Prostate gland (tissue), 2 donors: ENCODE results near the gene CTXND1.

Experiments used
- POLR2A ChIP-seq: fragments of 450-650 bp; IDR thresholded peaks from one replicate; pipeline ENCODE4 v1.6.1; 2016; ENCODE audit warnings: antibody characterized with exemption, mild to moderate bottlenecking
- POLR2AphosphoS5 ChIP-seq: sonication (generic); formaldehyde crosslinking; IDR thresholded peaks from one replicate; pipeline ENCODE4 v1.6.1; 2017; ENCODE audit warnings: antibody characterized with exemption
- TF ChIP-seq, protein P1 (sequence below), 4 experiments: fragments of 200-600 bp in 2 of 4; fragments of 450-650 bp in 2 of 4; sonication (generic) in 2 of 4; IDR thresholded peaks; 1 replicate in 3 of 4; 2 replicates in 1 of 4; pipeline ENCODE4 v1.5.1; 2016 to 2019; ENCODE audit warnings: antibody characterized with exemption in 4 of 4, mild to moderate bottlenecking in 2 of 4, moderate library complexity in 2 of 4

DNA sequence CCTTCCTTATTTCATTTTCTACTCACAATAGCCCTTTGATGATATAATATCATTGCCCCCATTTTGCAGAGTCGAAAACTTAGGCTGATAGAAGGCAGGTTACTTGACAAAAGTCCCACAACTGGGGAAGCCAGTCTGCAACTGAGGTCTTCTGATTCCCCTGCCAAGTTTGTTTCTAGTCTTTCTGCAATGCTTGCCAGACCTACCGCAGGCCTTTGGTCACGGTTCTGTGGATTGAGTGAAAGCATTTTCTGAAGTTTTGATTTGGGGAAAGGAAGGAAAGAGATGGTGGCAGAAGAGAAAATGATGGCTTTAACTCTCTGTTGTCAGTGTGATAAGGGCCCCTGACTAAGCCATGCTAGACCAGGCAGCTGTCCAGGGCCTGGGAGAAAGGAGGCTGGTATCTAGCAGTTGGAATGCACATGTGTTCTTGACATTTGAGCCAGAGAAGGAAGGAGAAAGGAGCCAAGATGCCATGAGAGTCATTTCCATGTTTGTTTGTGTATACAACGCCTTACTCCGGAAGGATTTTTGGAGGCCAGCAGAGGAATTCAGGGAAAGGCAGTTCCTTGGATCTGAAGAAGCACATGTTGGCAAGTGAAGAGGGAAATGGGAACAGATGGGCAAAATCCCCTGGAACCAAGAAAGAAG is 69.3 kb downstream of the CTXND1 start:
- TF ChIP-seq, protein P1, sequence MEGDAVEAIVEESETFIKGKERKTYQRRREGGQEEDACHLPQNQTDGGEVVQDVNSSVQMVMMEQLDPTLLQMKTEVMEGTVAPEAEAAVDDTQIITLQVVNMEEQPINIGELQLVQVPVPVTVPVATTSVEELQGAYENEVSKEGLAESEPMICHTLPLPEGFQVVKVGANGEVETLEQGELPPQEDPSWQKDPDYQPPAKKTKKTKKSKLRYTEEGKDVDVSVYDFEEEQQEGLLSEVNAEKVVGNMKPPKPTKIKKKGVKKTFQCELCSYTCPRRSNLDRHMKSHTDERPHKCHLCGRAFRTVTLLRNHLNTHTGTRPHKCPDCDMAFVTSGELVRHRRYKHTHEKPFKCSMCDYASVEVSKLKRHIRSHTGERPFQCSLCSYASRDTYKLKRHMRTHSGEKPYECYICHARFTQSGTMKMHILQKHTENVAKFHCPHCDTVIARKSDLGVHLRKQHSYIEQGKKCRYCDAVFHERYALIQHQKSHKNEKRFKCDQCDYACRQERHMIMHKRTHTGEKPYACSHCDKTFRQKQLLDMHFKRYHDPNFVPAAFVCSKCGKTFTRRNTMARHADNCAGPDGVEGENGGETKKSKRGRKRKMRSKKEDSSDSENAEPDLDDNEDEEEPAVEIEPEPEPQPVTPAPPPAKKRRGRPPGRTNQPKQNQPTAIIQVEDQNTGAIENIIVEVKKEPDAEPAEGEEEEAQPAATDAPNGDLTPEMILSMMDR (IDR thresholded peaks at IDR 0.05), result no peak
- no peak for TF ChIP-seq POLR2A
- TF ChIP-seq POLR2AphosphoS5, result no peak
